HepG2 (cell line): ENCODE results near the gene IRGQ.

Source experiments
- EP300 ChIP-seq, 3 experiments: sonication (generic) in 1 of 3; formaldehyde crosslinking in 1 of 3; IDR thresholded peaks; 2 replicates each; pipeline versions ENCODE4 v1.5.1 to v1.6.1; 2011 to 2020; ENCODE audit warnings: low read depth in 2 of 3, low read length in 2 of 3, borderline replicate concordance in 1 of 3, improper control_type of control experiment in 1 of 3, mild to moderate bottlenecking in 1 of 3, missing genetic modification reagents in 1 of 3, moderate library complexity in 1 of 3
- HMGA1 ChIP-seq: sonication (generic); formaldehyde crosslinking; conservative IDR thresholded peaks from 2 replicates; pipeline ENCODE4 v1.4.0; 2020; ENCODE audit warnings: missing genetic modification reagents
- MAFG ChIP-seq: sonication (generic); formaldehyde crosslinking; IDR thresholded peaks from 2 replicates; pipeline ENCODE4 v1.5.1; 2020; ENCODE audit warnings: mild to moderate bottlenecking, missing genetic modification reagents
- MAX ChIP-seq: IDR thresholded peaks from 2 replicates; pipeline ENCODE4 v1.6.1; 2012; ENCODE audit warnings: inconsistent platforms
- PHF8 ChIP-seq: sonication (generic); formaldehyde crosslinking; IDR thresholded peaks from 2 replicates; pipeline ENCODE4 v1.5.0; 2020; ENCODE audit warnings: missing genetic modification reagents
- RNF2 ChIP-seq: fragments of 450-650 bp; conservative IDR thresholded peaks from 2 replicates; pipeline ENCODE4 v1.6.1; 2016; ENCODE audit warnings: low read depth
- SALL2 ChIP-seq: sonication (generic); formaldehyde crosslinking; IDR thresholded peaks from 2 replicates; pipeline ENCODE4 v1.8.1; 2023; ENCODE audit warnings: mild to moderate bottlenecking, missing genetic modification reagents, inconsistent platforms
- USF2 ChIP-seq, 2 experiments: sonication (generic) in 1 of 2; formaldehyde crosslinking in 1 of 2; IDR thresholded peaks; 2 replicates each; pipeline versions ENCODE4 v1.5.1 to v1.6.1; 2011 to 2020; ENCODE audit warnings: borderline replicate concordance in 1 of 2, low read depth in 1 of 2, low read length in 1 of 2, mild to moderate bottlenecking in 1 of 2, missing genetic modification reagents in 1 of 2, moderate library complexity in 1 of 2
- ZNF44 ChIP-seq: sonication (generic); formaldehyde crosslinking; IDR thresholded peaks from 2 replicates; pipeline ENCODE4 v1.5.1; 2020; ENCODE audit warnings: mild to moderate bottlenecking, missing genetic modification reagents
- ZNF451 ChIP-seq: sonication (generic); formaldehyde crosslinking; IDR thresholded peaks from 2 replicates; pipeline ENCODE4 v1.5.0; 2020; ENCODE audit warnings: mild to moderate bottlenecking, missing genetic modification reagents
- ZNF558 ChIP-seq: sonication (generic); formaldehyde crosslinking; IDR thresholded peaks from 2 replicates; pipeline ENCODE4 v1.9.0; 2022; ENCODE audit warnings: mild to moderate bottlenecking, missing genetic modification reagents, borderline replicate concordance
- TF ChIP-seq, protein P1 (sequence below): sonication (generic); formaldehyde crosslinking; IDR thresholded peaks from 2 replicates; pipeline ENCODE4 v1.4.0; 2020; ENCODE audit warnings: mild to moderate bottlenecking, missing genetic modification reagents
- TF ChIP-seq, protein P2 (sequence below): sonication (generic); formaldehyde crosslinking; IDR thresholded peaks from 2 replicates; pipeline ENCODE4 v1.5.0; 2020; ENCODE audit warnings: mild to moderate bottlenecking, missing genetic modification reagents, moderate library complexity

GRCh38 chr19:43546581-43546980, 49.4 kb downstream of the IRGQ start:
- TF ChIP-seq SALL2 (CRISPR knock-in tag) (no peak), EP300 (IDR thresholded peaks at IDR 0.05; ENCODE audit: low read depth in 2 of 2, low read length in 2 of 2) (no peak), EP300 (CRISPR knock-in tag; IDR thresholded peaks at IDR 0.05; ENCODE audit: borderline replicate concordance) (no peak), HMGA1 (CRISPR knock-in tag) (no peak), ZNF558 (CRISPR knock-in tag) (no peak), ZNF44 (no peak), PHF8 (no peak), MAFG (CRISPR knock-in tag) (no peak), USF2 (IDR thresholded peaks at IDR 0.05; ENCODE audit: low read depth, low read length) (no peak), USF2 (CRISPR knock-in tag; IDR thresholded peaks at IDR 0.05; ENCODE audit: borderline replicate concordance) (no peak), MAX (no peak), RNF2 (no peak), ZNF451 (CRISPR knock-in tag) (no peak)
- TF ChIP-seq, protein P1, sequence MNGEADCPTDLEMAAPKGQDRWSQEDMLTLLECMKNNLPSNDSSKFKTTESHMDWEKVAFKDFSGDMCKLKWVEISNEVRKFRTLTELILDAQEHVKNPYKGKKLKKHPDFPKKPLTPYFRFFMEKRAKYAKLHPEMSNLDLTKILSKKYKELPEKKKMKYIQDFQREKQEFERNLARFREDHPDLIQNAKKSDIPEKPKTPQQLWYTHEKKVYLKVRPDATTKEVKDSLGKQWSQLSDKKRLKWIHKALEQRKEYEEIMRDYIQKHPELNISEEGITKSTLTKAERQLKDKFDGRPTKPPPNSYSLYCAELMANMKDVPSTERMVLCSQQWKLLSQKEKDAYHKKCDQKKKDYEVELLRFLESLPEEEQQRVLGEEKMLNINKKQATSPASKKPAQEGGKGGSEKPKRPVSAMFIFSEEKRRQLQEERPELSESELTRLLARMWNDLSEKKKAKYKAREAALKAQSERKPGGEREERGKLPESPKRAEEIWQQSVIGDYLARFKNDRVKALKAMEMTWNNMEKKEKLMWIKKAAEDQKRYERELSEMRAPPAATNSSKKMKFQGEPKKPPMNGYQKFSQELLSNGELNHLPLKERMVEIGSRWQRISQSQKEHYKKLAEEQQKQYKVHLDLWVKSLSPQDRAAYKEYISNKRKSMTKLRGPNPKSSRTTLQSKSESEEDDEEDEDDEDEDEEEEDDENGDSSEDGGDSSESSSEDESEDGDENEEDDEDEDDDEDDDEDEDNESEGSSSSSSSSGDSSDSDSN, result no peak
- TF ChIP-seq, protein P2, sequence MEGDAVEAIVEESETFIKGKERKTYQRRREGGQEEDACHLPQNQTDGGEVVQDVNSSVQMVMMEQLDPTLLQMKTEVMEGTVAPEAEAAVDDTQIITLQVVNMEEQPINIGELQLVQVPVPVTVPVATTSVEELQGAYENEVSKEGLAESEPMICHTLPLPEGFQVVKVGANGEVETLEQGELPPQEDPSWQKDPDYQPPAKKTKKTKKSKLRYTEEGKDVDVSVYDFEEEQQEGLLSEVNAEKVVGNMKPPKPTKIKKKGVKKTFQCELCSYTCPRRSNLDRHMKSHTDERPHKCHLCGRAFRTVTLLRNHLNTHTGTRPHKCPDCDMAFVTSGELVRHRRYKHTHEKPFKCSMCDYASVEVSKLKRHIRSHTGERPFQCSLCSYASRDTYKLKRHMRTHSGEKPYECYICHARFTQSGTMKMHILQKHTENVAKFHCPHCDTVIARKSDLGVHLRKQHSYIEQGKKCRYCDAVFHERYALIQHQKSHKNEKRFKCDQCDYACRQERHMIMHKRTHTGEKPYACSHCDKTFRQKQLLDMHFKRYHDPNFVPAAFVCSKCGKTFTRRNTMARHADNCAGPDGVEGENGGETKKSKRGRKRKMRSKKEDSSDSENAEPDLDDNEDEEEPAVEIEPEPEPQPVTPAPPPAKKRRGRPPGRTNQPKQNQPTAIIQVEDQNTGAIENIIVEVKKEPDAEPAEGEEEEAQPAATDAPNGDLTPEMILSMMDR (CRISPR knock-in tag), result no peak
